SK-N-SH (cell line): ENCODE measurements around the gene TGM2. TPM values are rescaled to one million over a fixed set of nuclear protein-coding genes. Genes with fewer than 3 reads are reported as not detected.

Experiments used
- CTCF ChIA-PET: fragments of 300-600, 350-600 bp; formaldehyde crosslinking; extraction: SDS; loops from one replicate; lab custom pipeline; 2021; lab: Yijun Ruan, JAX
- POLR2A ChIA-PET: fragments of 350-600 bp; sonication (Branson Sonifier 250); formaldehyde crosslinking; extraction: SDS; loops from one replicate; lab custom pipeline; 2020; ENCODE audit warnings: antibody characterized with exemption, inconsistent platforms; lab: Yijun Ruan, JAX
- DNase-seq: peaks from one replicate; pipeline ENCODE4 v3.0.0; 2012
- H2AFZ ChIP-seq: fragments of 200-600 bp; sonication (generic); 2 replicates; pipeline ENCODE4 v1.8.1; 2016; ENCODE audit warnings: antibody characterized with exemption, mild to moderate bottlenecking, low read depth
- H3F3A ChIP-seq: fragments of 200-600 bp; sonication (generic); replicated peaks from 2 replicates; pipeline ENCODE3; 2016; ENCODE audit warnings: antibody characterized with exemption, mild to moderate bottlenecking; ENCODE audit not compliant: insufficient read depth
- H3K27ac ChIP-seq, 2 experiments: fragments of 200-500 bp in 1 of 2; fragments of 200-600 bp in 1 of 2; sonication (Bioruptor generic) in 1 of 2; sonication (generic), shearing (Covaris generic) in 1 of 2; 2 replicates each; pipeline versions ENCODE4 v1.5.1 to v1.6.1; 2014 to 2016; ENCODE audit warnings: low read depth in 2 of 2, inconsistent platforms in 1 of 2, low read length in 1 of 2, mild to moderate bottlenecking in 1 of 2, mixed read lengths in 1 of 2
- H3K27me3 ChIP-seq: fragments of 200-600 bp; sonication (generic), shearing (Covaris generic); 2 replicates; pipeline ENCODE4 v1.6.1; 2016; ENCODE audit warnings: mixed run types; ENCODE audit not compliant: insufficient read depth
- H3K36me3 ChIP-seq, 2 experiments: fragments of 200-500 bp in 1 of 2; fragments of 200-600 bp in 1 of 2; sonication (Bioruptor generic) in 1 of 2; sonication (generic) in 1 of 2; replicated peaks in 1 of 2; 2 replicates each; pipeline versions ENCODE3 to v1.5.1; 2014 to 2016; ENCODE audit warnings: low read length in 1 of 2, mild to moderate bottlenecking in 1 of 2; ENCODE audit not compliant: insufficient read depth in 2 of 2, control insufficient read depth in 1 of 2
- H3K4me1 ChIP-seq, 2 experiments: fragments of 200-500 bp in 1 of 2; fragments of 200-600 bp in 1 of 2; sonication (Bioruptor generic) in 1 of 2; sonication (generic), shearing (Covaris generic) in 1 of 2; 2 replicates each; pipeline versions ENCODE4 v1.5.1 to v1.6.1; 2014 to 2016; ENCODE audit warnings: low read depth in 1 of 2, low read length in 1 of 2, mixed run types in 1 of 2; ENCODE audit not compliant: insufficient read depth in 2 of 2, control insufficient read depth in 1 of 2
- H3K4me2 ChIP-seq: fragments of 200-600 bp; sonication (generic), shearing (Covaris generic); 2 replicates; pipeline ENCODE4 v1.6.1; 2017; ENCODE audit warnings: mixed run types
- H3K4me3 ChIP-seq, 2 experiments: fragments of 200-500 bp in 1 of 2; fragments of 200-600 bp in 1 of 2; sonication (Bioruptor generic) in 1 of 2; sonication (generic), shearing (Covaris generic) in 1 of 2; 2 replicates each; pipeline versions ENCODE4 v1.5.1 to v1.8.1; 2014 to 2016; ENCODE audit warnings: low read depth in 2 of 2, inconsistent platforms in 1 of 2, low read length in 1 of 2, mild to moderate bottlenecking in 1 of 2, mixed read lengths in 1 of 2, moderate library complexity in 1 of 2
- H3K79me2 ChIP-seq: fragments of 200-600 bp; sonication (generic); 2 replicates; pipeline ENCODE4 v1.8.1; 2017; ENCODE audit warnings: mild to moderate bottlenecking; ENCODE audit not compliant: insufficient read depth
- H3K9ac ChIP-seq: fragments of 200-600 bp; sonication (generic); 2 replicates; pipeline ENCODE4 v1.6.1; 2017; ENCODE audit warnings: mixed run types
- H3K9me2 ChIP-seq: fragments of 200-600 bp; sonication (generic); 2 replicates; pipeline ENCODE4 v1.6.1; 2017; ENCODE audit warnings: mixed run types
- H3K9me3 ChIP-seq: fragments of 200-600 bp; sonication (generic); 2 replicates; pipeline ENCODE4 v1.6.1; 2017; ENCODE audit warnings: mixed run types, mild to moderate bottlenecking, moderate library complexity
- H4K20me1 ChIP-seq: fragments of 200-600 bp; sonication (generic); 2 replicates; pipeline ENCODE4 v1.6.1; 2017; ENCODE audit warnings: mild to moderate bottlenecking, mixed run types; ENCODE audit not compliant: insufficient read depth
- ELF1 ChIP-seq: IDR thresholded peaks from 2 replicates; pipeline ENCODE4 v1.4.0; 2012
- EP300 ChIP-seq, 2 experiments: IDR thresholded peaks; 2 replicates each; pipeline versions ENCODE4 v1.4.0 to v1.6.1; 2012; ENCODE audit warnings: borderline replicate concordance in 1 of 2, low read depth in 1 of 2, low read length in 1 of 2
- FOSL2 ChIP-seq: IDR thresholded peaks from 2 replicates; pipeline ENCODE4 v1.4.0; 2012; ENCODE audit warnings: low read depth, mild to moderate bottlenecking, moderate library complexity, borderline replicate concordance
- FOXJ3 ChIP-seq: sonication (generic); formaldehyde crosslinking; IDR thresholded peaks from 2 replicates; pipeline ENCODE4 v1.5.1; 2020; ENCODE audit warnings: mild to moderate bottlenecking, missing genetic modification reagents
- FOXM1 ChIP-seq: IDR thresholded peaks from 2 replicates; pipeline ENCODE4 v1.4.0; 2012; ENCODE audit warnings: low read depth, mild to moderate bottlenecking
- GATA2 ChIP-seq: sonication (generic); formaldehyde crosslinking; IDR thresholded peaks from 2 replicates; pipeline ENCODE4 v1.5.0; 2020; ENCODE audit warnings: mild to moderate bottlenecking, missing genetic modification reagents
- JUND ChIP-seq: IDR thresholded peaks from 2 replicates; pipeline ENCODE4 v1.4.0; 2012
- MAX ChIP-seq: IDR thresholded peaks from 2 replicates; pipeline ENCODE4 v1.4.0; 2012; ENCODE audit warnings: low read depth
- MEF2A ChIP-seq: IDR thresholded peaks from 2 replicates; pipeline ENCODE4 v1.4.0; 2012; ENCODE audit warnings: low read depth, borderline replicate concordance
- NFIC ChIP-seq: IDR thresholded peaks from 2 replicates; pipeline ENCODE4 v1.4.0; 2012; ENCODE audit warnings: borderline replicate concordance
- NRF1 ChIP-seq: IDR thresholded peaks from 2 replicates; pipeline ENCODE4 v1.6.1; 2012; ENCODE audit warnings: low read depth, mild to moderate bottlenecking, low read length
- PBX3 ChIP-seq: IDR thresholded peaks from 2 replicates; pipeline ENCODE4; 2012
- RAD21 ChIP-seq: IDR thresholded peaks from 2 replicates; pipeline ENCODE4 v1.6.1; 2012; ENCODE audit warnings: mild to moderate bottlenecking, low read length
- REST ChIP-seq: IDR thresholded peaks from 2 replicates; pipeline ENCODE4 v1.6.1; 2012; ENCODE audit warnings: mild to moderate bottlenecking, low read depth, low read length, moderate library complexity
- RXRA ChIP-seq: IDR thresholded peaks from 2 replicates; pipeline ENCODE4 v1.4.0; 2012; ENCODE audit warnings: low read depth, mild to moderate bottlenecking, borderline replicate concordance
- SIN3A ChIP-seq: IDR thresholded peaks from 2 replicates; pipeline ENCODE4 v1.6.1; 2012; ENCODE audit warnings: low read depth, mild to moderate bottlenecking, low read length, moderate library complexity, borderline replicate concordance
- SMC3 ChIP-seq: IDR thresholded peaks from 2 replicates; pipeline ENCODE4 v1.6.1; 2012; ENCODE audit warnings: low read depth, low read length, improper control_type of control experiment
- TAF1 ChIP-seq: IDR thresholded peaks from 2 replicates; pipeline ENCODE4 v1.6.1; 2012; ENCODE audit warnings: low read depth, mild to moderate bottlenecking, low read length, moderate library complexity, borderline replicate concordance
- TCF12 ChIP-seq: IDR thresholded peaks from 2 replicates; pipeline ENCODE4 v1.4.0; 2012
- TEAD4 ChIP-seq: IDR thresholded peaks from 2 replicates; pipeline ENCODE4 v1.4.0; 2012; ENCODE audit warnings: mild to moderate bottlenecking, borderline replicate concordance; ENCODE audit not compliant: insufficient read depth
- USF1 ChIP-seq: IDR thresholded peaks from 2 replicates; pipeline ENCODE4 v1.4.0; 2012; ENCODE audit warnings: low read depth, borderline replicate concordance
- YY1 ChIP-seq: IDR thresholded peaks from 2 replicates; pipeline ENCODE4 v1.4.0; 2012; ENCODE audit warnings: low read depth, mild to moderate bottlenecking
- ZBTB33 ChIP-seq: IDR thresholded peaks from 2 replicates; pipeline ENCODE4 v1.4.0; 2012; ENCODE audit warnings: low read depth, borderline replicate concordance
- WGBS: methylation state at CpG from one replicate; pipeline ENCODE4 v1.1.6; 2017; ENCODE audit warnings: low lambda C conversion rate; 5-methylcytosine and 5-hydroxymethylcytosine counted together
- polyA plus RNA-seq, 3 experiments: library from polyadenylated mRNA; depleted of rRNA; stranded (reverse); fragments of >200 nt; gene quantifications; 2 replicates each; pipeline ENCODE4 v1.2.3, GENCODE V29; 2012

Gene TGM2
- polyA plus RNA-seq, 1 of the 3 experiments (the other 2 are of a cell fraction): 676 TPM

- peak; percentile 69 for DNase-seq
- TF ChIP-seq RXRA: peak; percentile 88
- peak; percentile 77; the same call in 1 of the 2 replicates for TF ChIP-seq ZBTB33
- peak; percentile 59 to 92; a peak in 3 of 4 replicates for TF ChIP-seq EP300 (IDR thresholded peaks at IDR 0.05; ENCODE audit: borderline replicate concordance in 1 of 2, low read depth in 1 of 2, low read length in 1 of 2)
- TF ChIP-seq NFIC: peak; percentile 90
- peak; percentile 79 for TF ChIP-seq PBX3
- TF ChIP-seq GATA2: 0 out of 2 replicates have a peak, but pooled peaks have one; percentile 30
- peak; percentile 74 for TF ChIP-seq JUND
- peak; percentile 92 for TF ChIP-seq TEAD4
- no peak for TF ChIP-seq SMC3
- TF ChIP-seq YY1: peak; percentile 24; the same call in 1 of the 2 replicates
- no peak for TF ChIP-seq REST
- TF ChIP-seq FOXJ3 (CRISPR knock-in tag): no peak
- peak; percentile 31; the same call in 1 of the 2 replicates for TF ChIP-seq FOSL2
- peak; percentile 46; the same call in 1 of the 2 replicates for TF ChIP-seq MEF2A
- TF ChIP-seq TAF1: 0 out of 2 replicates have a peak, but pooled peaks have one; percentile 22
- 0 out of 2 replicates have a peak, but pooled peaks have one; percentile 63 for TF ChIP-seq FOXM1
- peak; percentile 80 for TF ChIP-seq MAX
- TF ChIP-seq USF1: no peak
- TF ChIP-seq TCF12: peak; percentile 92
- TF ChIP-seq RAD21: no peak; the same call in 1 of the 2 replicates
- TF ChIP-seq NRF1: no peak
- peak; percentile 43; the same call in 1 of the 2 replicates for TF ChIP-seq ELF1
- TF ChIP-seq SIN3A: peak; percentile 45; the same call in 1 of the 2 replicates
- Histone ChIP-seq H3K9ac (peak overlapping the region; percentile 43; the same call in 1 of the 2 replicates), H3K4me2 (peak overlapping the region; percentile 47), H3K79me2 (no peaks in the 10 kb centered on the region), H3K4me1 (peaks cover 16 to 44% of the 10 kb centered on the region in 2 experiments), H3K36me3 (peaks cover 43 to 67% of the 10 kb centered on the region in 2 experiments), H3K9me2 (no peaks in the 10 kb centered on the region), H3F3A (peaks cover 52% of the 10 kb centered on the region), H4K20me1 (no peaks in the 10 kb centered on the region), H2AFZ (no peak overlapping the region), H3K9me3 (no peaks in the 10 kb centered on the region), H3K4me3 (no peak overlapping the region), H3K27ac (peak overlapping the region; percentile 82 to 84), H3K27me3 (no peaks in the 10 kb centered on the region)
- ChIA-PET CTCF (interaction anchor here (0.8 to 6.4 kb wide), 3 partner anchors 8 to 87 kb away, joined by 3 to 22 read pairs (median 3); no protein-coding TSS in a partner anchor), POLR2A (no interaction called here)
- 30% methylated on average over 8 of the region's 9 CpGs for WGBS
Measured at GRCh38 chr20:38134427-38135270, 30.4 kb downstream of the TGM2 start.
